ENCODE results near the gene PPDPF.

PPDPF gene

GRCh38 chr20:63481503-63481902, 39.1 kb upstream of the PPDPF start:
- no peak for TF ChIP-seq ZNF565 (CRISPR knock-in tag; conservative IDR thresholded peaks at IDR 0.05; ENCODE audit: low read depth)
- no peak for ATAC-seq

GRCh38 chr20:63482021-63482587, 38.5 kb upstream of the PPDPF start:
- no peak for TF ChIP-seq GLIS3 (CRISPR knock-in tag; IDR thresholded peaks at IDR 0.05)
- no peak for TF ChIP-seq TCF4 (CRISPR knock-in tag; IDR thresholded peaks at IDR 0.05; ENCODE audit: borderline replicate concordance)
- TF ChIP-seq TOX (CRISPR knock-in tag; IDR thresholded peaks at IDR 0.05; ENCODE audit: borderline replicate concordance): no peak
- TF ChIP-seq ZC3H10 (CRISPR knock-in tag; IDR thresholded peaks at IDR 0.05): no peak
- TF ChIP-seq ZNF8 (CRISPR knock-in tag; IDR thresholded peaks at IDR 0.05): no peak
- TF ChIP-seq BACH2 (CRISPR knock-in tag; IDR thresholded peaks at IDR 0.05; ENCODE audit: borderline replicate concordance): no peak
- TF ChIP-seq ZFP3 (CRISPR knock-in tag; IDR thresholded peaks at IDR 0.05): no peak
- no peak for TF ChIP-seq TSHZ2 (CRISPR knock-in tag; IDR thresholded peaks at IDR 0.05)
- TF ChIP-seq SNAI2 (CRISPR knock-in tag; IDR thresholded peaks at IDR 0.05): no peak
- TF ChIP-seq CSRNP3 (CRISPR knock-in tag; IDR thresholded peaks at IDR 0.05): no peak
- no peak for TF ChIP-seq ESRRG (CRISPR knock-in tag; IDR thresholded peaks at IDR 0.05)
- peak; percentile 8; the same call in 1 of the 3 replicates for ATAC-seq

- peak; percentile 22 for ATAC-seq
- no peak for TF ChIP-seq PPARA (CRISPR knock-in tag; IDR thresholded peaks at IDR 0.05; ENCODE audit: borderline replicate concordance)
- TF ChIP-seq SNAI2 (CRISPR knock-in tag; IDR thresholded peaks at IDR 0.05): no peak
- TF ChIP-seq ISL1 (CRISPR knock-in tag; IDR thresholded peaks at IDR 0.05): no peak
- TF ChIP-seq ARNTL (CRISPR knock-in tag; IDR thresholded peaks at IDR 0.05; ENCODE audit: borderline replicate concordance, low read depth): no peak
- TF ChIP-seq POU6F1 (CRISPR knock-in tag; IDR thresholded peaks at IDR 0.05; ENCODE audit: borderline replicate concordance, low read depth): no peak
- TF ChIP-seq GLIS3 (CRISPR knock-in tag; IDR thresholded peaks at IDR 0.05): no peak
- TF ChIP-seq RARB (CRISPR knock-in tag; IDR thresholded peaks at IDR 0.05): no peak
- TF ChIP-seq TSHZ2 (CRISPR knock-in tag; IDR thresholded peaks at IDR 0.05): no peak
- TF ChIP-seq CSDC2 (CRISPR knock-in tag; IDR thresholded peaks at IDR 0.05): no peak
- TF ChIP-seq ZFP3 (CRISPR knock-in tag; IDR thresholded peaks at IDR 0.05): no peak
- TF ChIP-seq ESRRG (CRISPR knock-in tag; IDR thresholded peaks at IDR 0.05): no peak
- no peak for TF ChIP-seq ZC3H10 (CRISPR knock-in tag; IDR thresholded peaks at IDR 0.05)
Measured at GRCh38 chr20:63483834-63484233, 36.7 kb upstream of the PPDPF start.

GRCh38 chr20:63484236-63484635, 36.3 kb upstream of the PPDPF start:
- ATAC-seq: no peak
- no peak for TF ChIP-seq CSRNP3 (CRISPR knock-in tag; IDR thresholded peaks at IDR 0.05)
- TF ChIP-seq CSDC2 (CRISPR knock-in tag; IDR thresholded peaks at IDR 0.05): no peak
- TF ChIP-seq ZFP30 (CRISPR knock-in tag; IDR thresholded peaks at IDR 0.05): no peak
- TF ChIP-seq ESRRG (CRISPR knock-in tag; IDR thresholded peaks at IDR 0.05): no peak
- no peak for TF ChIP-seq ZNF8 (CRISPR knock-in tag; IDR thresholded peaks at IDR 0.05)
- no peak for TF ChIP-seq TCF4 (CRISPR knock-in tag; IDR thresholded peaks at IDR 0.05; ENCODE audit: borderline replicate concordance)
